Skeletal muscle tissue (tissue), 5 donors: ENCODE measurements around the gene USPL1. TPM values are rescaled to one million over a fixed set of nuclear protein-coding genes. Genes with fewer than 3 reads are reported as not detected.

Experiments used
- H3K27ac ChIP-seq: one replicate; pipeline ENCODE4 v1.7.0; 2013; ENCODE audit warnings: mild to moderate bottlenecking, low read depth, low read length, inconsistent platforms
- H3K27me3 ChIP-seq, 3 donors: one replicate each; pipeline ENCODE4 v1.7.0; 2013; ENCODE audit warnings: low read length in 3 of 3; ENCODE audit not compliant: control insufficient read depth in 3 of 3, insufficient read depth in 3 of 3
- H3K36me3 ChIP-seq, 3 donors: one replicate each; pipeline ENCODE4 v1.7.0; 2013; ENCODE audit warnings: low read length in 3 of 3; ENCODE audit not compliant: control insufficient read depth in 3 of 3, insufficient read depth in 3 of 3
- H3K4me1 ChIP-seq, 3 donors: one replicate each; pipeline ENCODE4 v1.7.0; 2013; ENCODE audit warnings: low read length in 3 of 3, mild to moderate bottlenecking in 3 of 3; ENCODE audit not compliant: control insufficient read depth in 3 of 3, insufficient read depth in 3 of 3
- H3K4me3 ChIP-seq, 3 donors: one replicate each; pipeline ENCODE4 v1.7.0; 2013; ENCODE audit warnings: low read length in 3 of 3
- H3K9ac ChIP-seq, 3 donors: one replicate each; pipeline ENCODE4 v1.7.0; 2013; ENCODE audit warnings: low read length in 3 of 3, mild to moderate bottlenecking in 3 of 3, moderate library complexity in 2 of 3, low read depth in 1 of 3
- H3K9me3 ChIP-seq, 3 donors: one replicate each; pipeline ENCODE4 v1.7.0; 2013; ENCODE audit warnings: low read length in 3 of 3; ENCODE audit not compliant: control insufficient read depth in 3 of 3
- small RNA-seq: library from RNA; depleted of rRNA; stranded (forward); fragments of <200 nt; gene quantifications from one replicate; pipeline ENCODE3, GENCODE V24; 2014
- total RNA-seq: library from RNA; depleted of rRNA; stranded (reverse); fragments of >200 nt; gene quantifications from one replicate; pipeline ENCODE4 v1.2.3, GENCODE V29; 2014
- donor health status: Osteomylitis.

Gene USPL1
- total RNA-seq, 1 donor from 2014 or later: 16.2 TPM

DNA sequence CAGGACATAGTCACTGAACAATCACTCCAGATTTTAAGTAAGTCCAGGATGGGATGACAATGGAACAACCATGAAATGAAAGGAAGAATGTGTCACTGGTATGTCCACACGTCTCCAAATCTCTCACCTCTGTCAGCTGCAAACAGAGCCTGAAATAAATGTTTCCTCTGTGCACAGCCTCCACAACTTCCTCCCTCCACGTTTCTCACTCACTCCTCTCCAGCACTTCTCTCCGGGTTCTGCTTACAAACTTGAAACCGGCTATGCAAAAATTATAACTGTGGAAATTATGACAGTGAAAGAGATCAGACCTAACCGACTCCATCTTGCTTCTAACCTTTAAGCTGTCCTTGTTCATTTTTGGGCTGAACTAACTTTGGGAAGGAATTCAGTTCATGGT is 82.6 kb downstream of the USPL1 start:
- Histone ChIP-seq H3K9ac (no peak overlapping the region), H3K36me3 (no peaks in the 10 kb centered on the region), H3K9me3 (no peaks in the 10 kb centered on the region), H3K4me1 (peaks cover 10 to 13% (median 12%) of the 10 kb centered on the region in 3 donors), H3K27ac (no peak overlapping the region), H3K27me3 (no peaks in the 10 kb centered on the region), H3K4me3 (no peak overlapping the region)

GRCh38 chr13:30702006-30702405 is 84.3 kb downstream of the USPL1 start:
- Histone ChIP-seq H3K36me3 (no peaks in the 10 kb centered on the region), H3K4me1 (peaks cover 8 to 12% (median 11%) of the 10 kb centered on the region in 3 donors), H3K27ac (no peak overlapping the region), H3K9ac (no peak overlapping the region), H3K27me3 (no peaks in the 10 kb centered on the region), H3K9me3 (no peaks in the 10 kb centered on the region), H3K4me3 (no peak overlapping the region)

GRCh38 chr13:30704596-30704995 is 86.9 kb downstream of the USPL1 start:
- Histone ChIP-seq H3K27me3 (no peaks in the 10 kb centered on the region), H3K27ac (no peak overlapping the region), H3K9me3 (no peaks in the 10 kb centered on the region), H3K4me1 (peaks cover 0 to 5% (median 4%) of the 10 kb centered on the region in 3 donors), H3K36me3 (no peaks in the 10 kb centered on the region), H3K4me3 (no peak overlapping the region), H3K9ac (no peak overlapping the region)

DNA sequence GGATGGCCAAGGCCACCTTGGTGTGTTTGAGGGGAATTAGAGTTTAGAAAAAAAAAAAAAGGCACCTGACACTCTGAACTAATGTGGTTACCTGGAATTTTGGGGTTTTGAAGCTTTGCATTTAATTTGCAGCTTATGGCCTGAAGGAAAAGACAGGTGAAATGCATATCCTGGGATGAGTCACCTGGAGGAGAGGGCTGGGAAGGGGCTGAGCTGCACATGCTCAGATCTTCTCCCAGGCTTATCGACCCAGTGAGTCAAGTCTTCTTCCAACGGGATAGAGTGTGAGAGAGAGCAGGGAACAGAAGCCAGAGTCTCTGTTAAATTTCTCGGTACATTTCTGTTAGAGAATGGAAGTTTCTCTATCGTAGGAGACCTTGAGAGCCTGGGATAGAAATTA is 88.0 kb downstream of the USPL1 start:
- Histone ChIP-seq H3K4me1 (peaks cover 0 to 5% (median 4%) of the 10 kb centered on the region in 3 donors), H3K27ac (no peak overlapping the region), H3K9ac (no peak overlapping the region), H3K36me3 (no peaks in the 10 kb centered on the region), H3K9me3 (no peaks in the 10 kb centered on the region), H3K27me3 (no peaks in the 10 kb centered on the region), H3K4me3 (no peak overlapping the region)

DNA sequence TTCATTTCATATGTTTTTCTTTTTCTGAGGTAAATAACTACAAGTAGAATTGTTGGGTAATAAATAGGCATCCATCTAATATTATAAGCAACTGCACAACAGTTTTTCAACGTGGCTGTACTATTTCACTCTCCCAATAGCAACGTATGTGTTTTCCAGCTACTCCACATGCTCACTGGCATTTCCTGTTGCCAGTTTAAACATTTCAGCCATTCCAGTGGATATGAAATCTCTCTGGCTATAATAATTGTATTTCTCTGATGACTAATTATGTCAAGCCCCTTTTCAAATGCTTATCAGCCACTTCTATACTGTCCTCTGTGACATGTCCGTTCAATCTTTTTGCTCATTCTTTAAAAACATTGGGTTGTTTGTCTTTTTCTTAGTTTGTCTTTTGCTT is 90.8 kb downstream of the USPL1 start:
- peaks cover 0 to 8% (median 5%) of the 10 kb centered on the region in 3 donors for H3K4me1 ChIP-seq
- H3K27ac ChIP-seq: no peak overlapping the region
- H3K36me3 ChIP-seq: no peaks in the 10 kb centered on the region
- H3K4me3 ChIP-seq: no peak overlapping the region
- no peak overlapping the region for H3K9ac ChIP-seq
- H3K27me3 ChIP-seq: no peaks in the 10 kb centered on the region
- H3K9me3 ChIP-seq: no peaks in the 10 kb centered on the region

Small RNAs within 50 kb of the gene (small RNA-seq; reads per million reads assigned to genes)
- gene RF00017: not detected

Other genes starting within 250 kb of the USPL1 start
- gene UBE2L5, start 195.4 kb upstream of the USPL1 start, total RNA-seq: not detected
- gene HMGB1, start 152.0 kb upstream of the USPL1 start, total RNA-seq: 61.6 TPM
- gene ALOX5AP, start 117.6 kb downstream of the USPL1 start, total RNA-seq: 6.8 TPM